ENCODE results near the gene DNAJC25. TPM values are rescaled to one million over a fixed set of nuclear protein-coding genes. Genes with fewer than 3 reads are reported as not detected.
"Not testable (repeated sequence)": the region's sequence is repeated elsewhere in the genome, so short reads cannot be mapped to it uniquely, and the experiment has no call there.

The DNAJC25 gene
- 11.4 and 14.2 TPM in 2 replicates for total RNA-seq (2014; rRNA removed; shearing (Covaris generic))

DNA sequence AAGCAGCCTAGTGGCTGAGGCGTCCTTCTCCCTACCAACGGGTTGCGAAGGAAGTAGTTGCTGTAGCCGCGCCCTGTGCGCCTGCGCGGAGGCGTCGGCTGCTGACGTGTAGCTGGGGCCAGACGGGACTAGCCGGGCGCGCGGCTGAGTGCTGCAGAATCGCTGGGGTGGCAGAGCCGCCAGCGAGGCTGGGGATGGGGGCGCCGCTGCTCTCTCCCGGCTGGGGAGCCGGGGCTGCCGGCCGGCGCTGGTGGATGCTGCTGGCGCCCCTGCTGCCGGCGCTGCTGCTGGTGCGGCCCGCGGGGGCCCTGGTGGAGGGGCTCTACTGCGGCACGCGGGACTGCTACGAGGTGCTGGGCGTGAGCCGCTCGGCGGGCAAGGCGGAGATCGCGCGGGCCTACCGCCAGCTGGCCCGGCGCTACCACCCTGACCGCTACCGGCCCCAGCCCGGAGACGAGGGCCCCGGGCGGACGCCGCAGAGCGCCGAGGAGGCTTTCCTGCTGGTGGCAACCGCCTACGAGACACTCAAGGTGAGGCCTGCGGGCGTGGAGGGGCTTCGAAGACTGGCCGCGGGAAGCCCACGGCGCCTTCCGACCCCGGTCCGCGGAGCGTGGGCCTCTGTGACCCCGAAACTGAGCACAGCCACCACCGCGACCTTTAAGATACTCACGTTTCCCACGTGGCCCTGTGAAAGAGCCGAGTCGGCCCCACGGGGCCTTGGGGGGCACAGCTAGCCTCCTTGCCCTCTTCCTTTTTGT, at the start of gene DNAJC25:
Gene DNAJC25, plus strand, starts transcription at position 121 of the 758 bp plus-strand sequence. Its CDS starts 74 bp downstream, at position 195.
- DNase-seq (ENCODE audit: low read depth), result peak; percentile 99

DNA sequence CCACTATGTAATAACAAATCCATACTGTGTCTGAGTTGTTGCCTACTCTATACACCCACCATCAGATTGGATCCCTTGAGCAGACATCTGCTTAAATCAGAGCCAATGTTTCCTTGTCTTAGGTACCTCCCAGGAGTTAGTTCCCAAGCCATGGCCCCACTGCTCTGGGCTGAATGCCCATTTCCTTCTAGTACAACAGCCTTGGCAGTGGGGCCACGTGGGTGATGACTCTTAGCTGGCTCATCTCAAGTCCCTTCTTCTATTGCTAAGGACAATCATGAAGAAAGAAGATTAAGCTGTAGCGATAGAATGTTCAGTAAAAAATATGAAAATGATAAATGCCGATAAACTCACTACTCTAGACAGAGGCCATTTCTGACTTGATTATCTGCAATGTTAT, 48.2 kb upstream of the DNAJC25 start:
- peak; percentile 82 for DNase-seq (ENCODE audit: low read depth)

DNA sequence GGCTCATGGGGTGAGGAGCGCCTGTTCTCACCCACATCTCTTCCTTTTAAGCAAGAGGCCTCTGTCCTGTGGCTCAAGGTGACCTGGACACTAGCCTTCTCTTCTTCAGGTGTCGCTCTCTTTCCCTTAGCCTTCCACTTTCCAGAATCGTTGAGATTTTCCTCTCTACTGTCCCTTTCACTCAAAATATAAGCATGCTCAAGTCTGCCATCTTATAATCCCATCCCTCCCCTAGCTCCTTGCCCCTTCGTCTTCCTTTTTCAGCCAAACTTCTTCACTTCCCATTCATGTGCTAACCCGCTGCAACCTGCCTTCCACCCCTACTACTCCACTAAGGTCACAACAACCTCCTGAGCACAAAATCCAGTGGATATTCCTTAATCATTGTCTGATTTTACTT, 44.8 kb upstream of the DNAJC25 start:
- DNase-seq (ENCODE audit: low read depth), result no peak

DNA sequence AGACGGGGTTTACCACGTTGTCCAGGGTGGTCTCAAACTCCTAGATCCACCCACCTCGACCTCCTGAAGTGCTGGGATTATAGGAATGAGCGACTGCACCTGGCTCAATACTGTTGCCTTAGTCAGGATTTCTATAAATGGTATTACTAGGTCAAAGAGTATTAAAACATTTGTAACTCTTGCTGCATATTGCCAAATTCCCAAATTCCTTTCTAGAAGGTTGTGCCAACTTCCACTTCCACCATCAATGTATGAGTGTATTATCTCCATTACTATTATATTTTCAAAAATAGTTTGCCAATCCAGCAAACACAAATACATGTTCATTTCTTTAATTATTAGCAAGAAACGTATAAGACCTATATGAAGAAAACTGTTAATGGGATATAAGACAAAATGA, 42.3 kb upstream of the DNAJC25 start:
- DNase-seq (ENCODE audit: low read depth), result no peak

DNA sequence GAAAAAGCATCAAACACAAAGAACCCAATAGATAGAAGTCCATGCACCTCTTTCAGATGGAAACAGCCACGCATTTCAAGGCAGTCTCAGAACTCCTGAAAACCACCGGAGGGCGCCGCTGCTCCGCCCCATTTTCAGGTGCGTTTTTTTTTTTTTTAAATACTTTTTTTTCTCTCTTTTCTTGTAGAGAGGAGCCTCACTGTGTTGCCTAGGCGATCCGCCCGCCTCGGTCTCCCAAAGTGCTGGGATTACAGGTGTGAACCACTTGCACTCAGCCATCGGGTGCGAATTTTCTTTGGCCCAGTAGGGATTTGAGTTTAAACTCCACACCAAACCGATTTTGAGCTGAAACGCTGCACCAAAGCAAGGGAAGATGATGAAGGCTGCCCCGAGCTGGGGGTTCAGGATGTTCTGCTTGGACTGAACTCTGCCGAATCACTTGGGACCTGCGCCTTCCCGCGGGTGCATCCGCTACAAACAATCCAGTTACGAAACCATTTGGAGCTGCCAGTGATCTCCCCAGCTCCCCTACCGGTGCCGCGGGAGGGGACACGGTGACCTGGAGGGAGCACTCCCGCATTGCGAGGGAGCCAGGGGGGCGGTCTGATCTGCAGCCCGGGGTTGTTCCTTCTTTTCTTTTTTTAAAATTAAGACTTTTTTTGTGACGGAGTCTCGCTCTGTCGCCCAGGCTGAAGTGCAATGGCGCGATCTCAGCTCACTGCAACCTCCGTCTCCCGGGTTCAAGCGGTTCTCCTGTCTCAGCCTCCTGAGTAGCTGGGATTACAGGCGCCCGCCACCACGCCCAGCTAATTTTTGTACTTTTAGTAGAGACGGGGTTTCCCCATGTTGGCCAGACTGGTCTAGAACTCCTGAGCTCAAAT, 33.0 kb upstream of the DNAJC25 start:
- DNase-seq (ENCODE audit: low read depth), result peak; percentile 77

DNA sequence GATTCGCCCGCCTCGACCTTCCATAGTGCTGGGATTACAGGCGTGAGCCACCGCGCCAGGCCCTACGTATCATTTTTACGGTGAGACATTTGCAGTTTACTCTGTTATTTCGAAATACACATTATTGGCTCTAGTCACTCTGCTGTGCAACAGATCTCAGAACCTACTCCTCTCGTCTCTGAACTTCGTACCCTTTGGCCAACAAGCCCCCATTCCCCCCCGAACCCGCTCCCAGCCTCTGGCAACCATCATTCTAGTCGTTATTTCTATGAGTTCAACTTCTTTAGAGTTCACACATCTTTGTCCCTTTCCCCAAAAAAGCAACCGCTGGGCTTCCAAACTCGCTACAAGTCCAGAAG, 32.4 kb upstream of the DNAJC25 start:
- peak; percentile 53 for DNase-seq (ENCODE audit: low read depth)

DNA sequence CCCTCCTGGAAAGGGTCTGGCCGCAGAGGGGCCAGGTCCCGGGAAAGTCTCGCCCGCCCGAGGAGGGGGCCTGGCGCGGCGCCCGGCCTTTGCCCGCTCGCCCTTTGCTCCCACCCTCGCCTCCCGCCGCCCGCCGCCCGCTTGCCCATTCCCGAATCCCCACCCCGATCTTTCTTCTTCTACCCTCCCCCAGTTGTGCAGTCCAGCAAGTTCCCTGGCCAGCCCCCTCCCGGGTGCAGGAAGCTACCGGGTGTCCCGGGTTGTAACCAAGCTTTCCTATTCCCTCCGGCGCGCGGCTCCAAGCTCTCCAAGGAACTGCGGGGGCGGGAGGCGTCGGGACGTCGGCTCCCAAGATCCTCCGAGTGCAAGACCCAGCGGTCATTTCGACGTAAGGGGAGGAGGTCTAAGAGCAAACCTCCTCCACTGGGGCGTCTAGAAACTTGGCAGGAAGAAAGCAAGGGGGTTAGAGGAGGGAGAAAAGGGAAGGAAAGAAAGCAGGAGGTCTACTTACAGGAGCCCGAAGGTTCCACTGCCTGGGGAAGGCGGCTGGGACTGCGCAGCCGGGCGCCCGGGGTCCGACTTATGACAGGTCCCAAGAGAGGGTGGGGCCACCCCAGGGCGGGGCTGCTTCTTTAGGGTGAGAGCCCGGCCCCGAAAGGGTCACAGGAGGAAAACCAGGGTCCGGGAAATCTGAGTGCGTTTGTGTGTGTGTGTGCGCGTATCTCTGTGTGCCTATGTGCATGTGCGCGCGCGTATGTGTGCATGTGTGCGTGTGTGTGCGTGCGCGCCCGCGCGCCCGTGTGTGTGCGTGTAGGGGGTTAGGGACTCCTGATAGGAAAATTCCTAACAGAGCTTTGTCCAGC, 31.8 kb upstream of the DNAJC25 start, which contains the start of gene PTGR1:
Gene PTGR1, minus strand, starts transcription at position 556 of the 863 bp plus-strand sequence. CDS start 2,225 bp downstream, outside the sequence.
- DNase-seq (ENCODE audit: low read depth), result peak; percentile 91

DNA sequence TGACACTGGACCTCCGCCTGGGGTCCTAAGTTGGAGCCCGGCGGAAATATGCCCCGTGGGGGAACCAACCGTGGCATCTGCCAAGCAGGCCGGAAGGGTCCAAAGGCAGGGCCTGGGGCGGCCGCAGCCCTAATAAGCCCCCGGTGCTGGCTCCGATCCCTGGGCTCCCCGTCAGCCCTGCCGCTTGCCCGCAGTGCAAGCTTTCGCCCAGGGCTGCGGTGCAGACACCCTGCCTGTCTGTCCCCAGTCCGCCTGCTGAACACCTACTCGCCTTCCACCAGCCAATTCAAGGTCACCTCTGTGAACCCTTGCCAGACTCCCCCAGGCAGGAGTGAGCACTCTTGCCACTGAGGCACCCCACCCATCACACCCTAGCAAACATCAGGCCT, 31.2 kb upstream of the DNAJC25 start:
- DNase-seq (ENCODE audit: low read depth), result no peak

DNA sequence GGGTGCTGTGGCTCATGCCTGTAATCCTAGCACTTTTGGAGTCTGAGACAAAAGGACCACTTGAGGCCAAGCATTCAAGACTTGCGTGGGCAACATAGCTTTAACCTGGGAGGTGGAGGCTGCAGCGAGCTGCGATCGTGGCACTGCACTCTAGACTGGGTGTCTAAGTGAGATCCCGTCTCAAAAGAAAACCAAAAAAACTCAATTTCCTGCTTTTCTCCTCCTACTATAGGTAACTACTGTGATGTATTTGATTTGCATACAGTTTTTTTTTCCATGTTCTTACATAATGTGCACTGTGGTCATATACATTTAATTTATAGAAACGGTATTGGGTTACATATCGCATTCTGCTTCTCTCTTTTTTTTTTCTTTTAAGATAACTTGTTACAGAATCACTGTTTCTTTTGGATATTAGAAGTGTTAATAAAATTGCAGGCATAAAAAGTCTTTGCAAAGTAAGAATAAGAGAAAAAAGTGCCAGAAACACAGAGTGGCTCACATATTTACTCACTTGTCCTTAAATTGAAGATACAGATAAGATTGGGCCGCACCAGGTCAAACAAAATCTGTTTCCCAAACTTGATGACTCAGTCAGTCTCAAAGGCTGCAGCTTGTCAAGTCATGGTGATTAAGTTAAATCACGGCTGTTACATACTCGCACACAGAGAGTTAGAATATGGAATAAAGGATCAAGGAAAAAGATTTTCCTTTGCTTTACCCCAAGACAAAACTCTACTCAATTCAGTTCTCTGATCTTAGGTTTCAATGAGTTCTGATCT, 29.7 kb upstream of the DNAJC25 start:
- DNase-seq (ENCODE audit: low read depth), result peak; percentile 50

DNA sequence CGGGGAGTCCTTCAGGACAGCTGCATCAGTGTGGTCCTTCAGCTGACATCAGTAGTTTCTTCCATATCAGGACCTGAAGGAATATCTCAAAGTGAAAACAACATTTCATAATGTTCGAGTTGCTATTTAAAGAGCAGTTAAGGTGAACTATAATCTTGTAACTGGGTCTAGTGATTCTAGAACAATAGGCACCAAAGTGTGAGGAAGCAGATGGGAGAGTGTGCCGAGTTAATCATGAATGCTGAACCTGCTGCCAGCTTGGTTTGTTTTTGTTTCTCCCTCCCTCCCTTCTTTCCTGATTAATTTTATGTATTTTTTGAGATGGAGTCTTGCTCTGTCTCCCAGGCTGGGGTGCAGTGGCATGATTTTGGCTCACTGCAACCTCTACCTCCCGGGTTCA, 28.1 kb upstream of the DNAJC25 start:
- DNase-seq (ENCODE audit: low read depth), result no peak

DNA sequence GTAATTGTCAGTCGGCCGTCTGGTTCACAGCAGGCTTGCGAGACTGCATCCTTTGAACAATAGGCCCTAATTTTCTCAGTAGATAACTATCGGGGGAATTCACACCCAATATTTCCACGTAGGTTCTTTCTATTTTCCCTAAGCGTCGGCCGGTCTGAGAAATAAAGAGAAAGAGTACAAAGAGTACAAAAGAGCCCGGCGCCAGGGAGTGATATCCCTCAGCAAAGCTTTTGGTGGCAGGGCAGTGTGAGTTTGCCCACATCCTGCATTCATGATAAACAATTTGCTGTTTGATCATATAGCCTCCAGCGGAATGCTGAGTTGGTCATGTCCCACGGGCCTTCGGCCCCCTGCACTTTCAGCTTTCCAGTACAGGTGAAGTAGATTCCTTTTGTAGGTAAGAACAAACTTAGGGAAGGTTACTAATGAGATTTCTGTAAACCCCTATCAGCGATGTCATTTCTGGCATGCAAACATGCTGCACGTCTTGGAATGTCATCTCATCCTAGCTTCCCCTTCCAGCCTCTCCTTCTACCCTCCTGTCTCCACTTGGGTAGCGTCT, 27.0 kb upstream of the DNAJC25 start:
- DNase-seq (ENCODE audit: low read depth), result no peak

DNA sequence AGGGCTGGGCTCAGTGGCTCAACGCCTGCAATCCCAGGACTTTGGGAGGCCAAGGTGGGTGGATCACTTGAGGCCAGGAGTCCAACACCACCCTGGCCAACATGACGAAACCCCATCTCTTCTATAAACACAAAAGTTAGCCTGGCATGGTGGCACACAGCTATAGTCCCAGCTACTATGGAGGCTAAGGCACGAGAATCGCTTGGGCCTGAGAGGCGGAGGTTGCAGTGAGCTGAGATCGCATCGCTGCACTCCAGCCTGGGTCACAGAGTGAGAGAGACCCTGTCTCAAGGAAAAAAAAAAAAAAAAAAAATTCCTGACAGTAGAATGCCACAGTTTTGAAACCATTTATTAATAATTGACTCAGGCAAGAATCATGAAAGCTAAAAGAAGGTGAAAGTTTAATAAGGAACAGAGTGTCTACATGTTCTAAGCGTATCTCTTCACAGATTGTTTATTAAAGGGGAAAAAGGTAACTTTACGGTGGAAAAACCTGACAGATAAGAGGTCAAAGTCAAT, 26.0 kb upstream of the DNAJC25 start:
- DNase-seq (ENCODE audit: low read depth), result no peak

DNA sequence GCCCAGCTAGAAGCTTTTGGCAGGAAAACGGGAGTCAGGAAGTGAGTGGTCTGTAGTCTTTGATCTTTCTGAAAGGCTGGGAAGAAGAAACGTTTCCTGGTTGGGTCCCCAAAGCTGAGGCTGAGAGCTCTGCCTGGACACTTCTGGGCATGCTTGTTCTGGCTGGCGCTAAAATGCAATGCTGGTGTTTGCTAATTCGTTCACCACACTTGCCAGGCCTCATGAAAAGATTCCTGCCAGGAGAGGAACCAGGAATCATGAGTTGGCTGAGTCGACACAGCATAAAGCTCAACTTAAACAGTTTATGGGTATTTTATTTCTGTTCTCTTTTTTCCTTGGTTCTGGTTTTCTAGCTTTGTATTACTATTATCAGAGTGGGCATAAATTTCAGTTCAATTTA, 21.0 kb upstream of the DNAJC25 start:
- no peak for DNase-seq (ENCODE audit: low read depth)

DNA sequence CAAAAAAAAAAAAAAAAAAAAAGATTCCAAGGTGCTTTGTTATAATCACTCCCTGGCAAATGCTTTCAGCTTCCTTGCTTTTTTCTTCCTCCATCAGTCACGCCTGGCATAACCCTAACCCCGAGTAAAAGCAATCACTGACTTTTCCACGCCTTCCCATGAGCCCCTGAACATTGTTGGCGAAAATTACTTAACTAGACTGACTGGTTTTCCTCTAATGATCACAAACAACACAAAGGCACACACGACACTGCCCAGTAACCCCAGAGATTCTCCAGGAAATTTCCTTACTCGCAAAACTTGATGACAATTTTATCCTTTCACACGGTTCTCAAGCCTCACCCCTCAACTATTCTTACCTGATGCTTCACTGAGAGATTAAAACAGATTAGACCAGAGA, 20.3 kb upstream of the DNAJC25 start:
- DNase-seq (ENCODE audit: low read depth), result no peak

DNA sequence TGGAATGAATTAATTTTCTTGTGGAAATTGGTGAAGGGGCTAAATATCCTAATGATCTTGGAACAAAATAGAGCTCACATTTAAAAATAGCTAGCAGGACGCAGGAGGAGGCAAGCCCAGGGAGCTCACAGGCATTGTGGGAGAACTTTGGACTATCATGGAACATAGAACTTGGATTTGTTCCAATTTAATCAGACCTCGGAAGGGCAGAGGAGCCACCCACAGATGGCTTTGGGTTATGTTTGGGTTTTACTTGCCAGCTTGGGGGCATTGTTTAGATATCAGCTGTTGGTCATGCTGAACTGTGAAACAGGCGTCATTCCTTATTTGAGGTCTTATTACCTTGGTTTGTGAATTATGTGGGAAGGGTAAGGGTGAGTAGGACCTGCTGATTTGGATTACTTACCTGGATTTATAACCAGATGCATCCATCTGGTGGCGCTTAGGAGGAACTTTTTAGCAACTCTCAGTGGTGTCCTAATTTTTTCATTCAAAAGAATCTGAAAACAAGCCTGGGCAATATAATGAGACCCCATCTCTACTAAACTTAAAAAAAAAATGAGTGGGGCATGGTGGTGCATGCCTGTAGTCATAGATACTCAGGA, 17.6 kb upstream of the DNAJC25 start:
- DNase-seq (ENCODE audit: low read depth), result peak; percentile 5

DNA sequence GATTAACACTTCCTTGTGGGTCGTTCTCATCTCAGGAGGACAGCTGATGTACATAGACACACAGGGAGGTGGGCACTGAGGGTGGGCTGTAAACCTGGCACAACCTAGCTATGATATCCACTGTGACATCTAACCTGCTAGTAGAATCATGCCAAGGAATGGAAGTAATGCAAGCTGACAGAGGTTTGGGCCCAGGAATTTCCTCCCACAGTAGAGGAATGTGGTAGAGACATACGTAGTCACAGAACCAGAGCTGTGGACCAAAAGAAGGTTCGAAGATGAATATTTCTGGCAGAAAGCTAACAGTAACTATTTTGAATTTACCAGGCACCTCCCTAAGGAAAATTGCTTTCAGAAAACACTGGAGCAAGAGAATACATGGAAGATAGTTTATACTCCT, 15.2 kb upstream of the DNAJC25 start:
- no peak for DNase-seq (ENCODE audit: low read depth)

DNA sequence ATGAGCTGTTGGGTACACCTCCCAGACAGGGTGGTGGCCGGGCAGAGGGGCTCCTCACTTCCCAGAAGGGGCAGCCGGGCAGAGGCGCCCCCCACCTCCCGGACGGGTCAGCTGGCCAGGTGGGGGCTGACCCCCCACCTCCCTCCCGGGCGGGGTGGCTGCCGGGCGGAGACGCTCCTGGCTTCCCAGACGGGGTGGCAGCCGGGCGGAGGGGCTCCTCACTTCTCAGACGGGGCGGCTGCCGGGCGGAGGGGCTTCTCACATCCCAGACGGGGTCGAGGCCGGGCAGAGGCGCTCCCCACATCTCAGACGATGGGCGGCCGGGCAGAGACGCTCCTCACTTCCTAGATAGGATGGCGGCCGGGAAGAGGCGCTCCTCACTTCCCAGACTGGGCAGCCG, 13.8 kb upstream of the DNAJC25 start:
- DNase-seq (ENCODE audit: low read depth), result not testable (repeated sequence)

DNA sequence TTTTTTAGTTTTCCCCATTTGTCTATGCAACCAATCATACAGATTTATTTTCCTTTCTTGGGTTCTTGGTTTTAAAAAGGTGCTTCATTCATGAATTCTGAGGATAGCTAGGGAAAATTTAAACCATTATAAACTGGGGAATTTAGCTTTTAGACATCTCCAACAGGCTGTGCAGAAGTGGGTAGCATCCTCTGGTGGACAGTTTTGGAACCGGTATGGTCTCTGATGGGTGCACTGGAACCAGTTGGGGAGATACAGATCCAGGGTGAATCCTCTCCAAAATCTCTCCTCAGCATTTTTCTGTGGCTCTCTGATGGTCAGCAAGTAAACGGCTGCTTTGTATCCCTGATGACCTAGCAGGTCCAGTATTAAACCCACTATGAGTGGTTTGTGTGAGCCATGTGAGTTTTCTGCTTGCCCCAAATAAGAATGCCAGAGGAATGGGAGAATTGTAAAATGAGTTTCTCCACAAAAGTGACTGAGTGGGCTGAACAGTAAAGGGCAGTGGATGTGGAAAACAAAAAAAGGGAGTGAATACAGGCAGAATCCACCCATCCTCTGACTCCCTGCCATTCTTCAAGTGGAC, 9.1 kb upstream of the DNAJC25 start:
- peak; percentile 45 for DNase-seq (ENCODE audit: low read depth)

DNA sequence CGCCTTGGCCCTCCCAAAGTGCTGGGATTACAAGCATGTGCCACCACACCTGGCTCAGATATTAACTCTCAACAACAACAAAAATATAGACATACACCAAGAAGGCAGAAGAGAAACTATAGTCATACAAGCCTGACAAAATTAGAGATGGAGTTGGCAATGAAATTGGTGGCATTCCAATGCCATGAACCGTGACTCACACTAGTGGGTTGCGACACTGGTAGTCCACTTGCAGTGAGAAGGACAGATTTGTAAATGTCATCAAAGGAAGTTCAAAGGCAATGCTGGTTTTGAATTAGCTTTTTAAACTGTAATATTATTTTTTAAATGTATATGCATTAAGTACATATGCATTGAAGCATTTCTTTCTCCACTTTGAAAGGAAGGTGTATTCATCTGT, 8.5 kb upstream of the DNAJC25 start:
- DNase-seq (ENCODE audit: low read depth), result peak; percentile 92

Measured in M059J (cell line).